ENCODE data around the gene PSORS1C2.
"Not testable (repeated sequence)": the region's sequence is repeated elsewhere in the genome, so short reads cannot be mapped to it uniquely, and the experiment has no call there.

Gene PSORS1C2

DNA sequence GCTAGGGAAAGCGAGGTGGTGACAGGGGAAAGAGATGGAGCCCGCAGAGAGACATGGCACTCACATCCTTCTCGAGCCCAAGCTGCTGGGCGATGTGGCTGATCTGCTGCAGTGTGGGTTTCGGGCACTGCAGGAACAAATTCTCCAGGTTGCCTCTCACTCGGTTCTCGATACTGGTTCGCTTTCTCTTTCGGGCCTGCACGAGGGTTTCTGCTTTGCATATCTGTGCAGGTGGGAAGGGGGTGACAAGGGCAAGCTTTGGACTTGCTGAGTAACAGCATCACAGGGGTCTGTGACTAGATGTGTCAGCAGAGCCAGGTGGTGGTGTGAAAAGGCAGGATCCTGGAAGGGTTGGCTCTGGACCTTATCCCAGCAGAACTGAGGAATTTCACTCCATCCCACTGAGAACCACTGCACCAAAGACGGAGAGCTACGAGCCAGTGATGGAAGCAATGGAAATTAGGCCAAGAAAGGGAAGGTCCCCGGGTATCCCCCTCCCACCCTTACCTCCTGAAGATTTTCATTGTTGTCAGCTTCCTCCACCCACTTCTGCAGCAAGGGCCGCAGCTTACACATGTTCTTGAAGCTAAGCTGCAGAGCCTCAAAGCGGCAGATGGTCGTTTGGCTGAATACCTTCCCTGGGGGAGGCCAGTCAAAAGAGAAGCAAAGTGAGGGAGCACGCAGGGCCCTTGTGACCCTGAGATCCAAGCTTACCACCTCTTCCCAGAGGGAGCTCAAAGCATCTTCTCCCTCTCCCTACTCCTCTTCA, 26.4 kb upstream of the PSORS1C2 start:
- DNase-seq, result not testable (repeated sequence)

DNA sequence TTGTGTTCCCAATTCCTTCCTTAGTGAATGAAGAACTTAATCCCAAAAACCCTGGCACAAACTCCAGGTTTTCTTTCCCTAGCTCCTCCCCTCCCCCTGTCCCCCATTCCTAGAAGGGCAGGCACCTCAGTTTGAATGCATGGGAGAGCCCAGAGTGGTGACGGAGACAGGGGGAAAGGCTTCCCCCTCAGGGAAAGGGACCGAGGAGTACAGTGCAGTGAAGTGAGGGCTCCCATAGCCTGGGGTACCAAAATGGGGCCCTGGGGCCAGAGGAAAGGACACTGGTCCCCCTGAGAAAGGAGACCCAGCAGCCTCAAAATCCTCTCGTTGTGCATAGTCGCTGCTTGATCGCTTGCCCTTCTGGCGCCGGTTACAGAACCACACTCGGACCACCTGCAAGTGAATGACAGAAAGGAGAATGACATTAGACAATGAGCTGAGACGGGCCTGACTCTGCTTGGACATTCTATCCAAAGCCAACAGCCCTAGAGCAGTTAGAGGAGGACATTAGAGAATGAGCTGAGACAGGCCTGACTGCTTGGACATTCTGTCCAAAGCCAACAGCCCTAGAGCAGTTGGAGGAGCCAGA, 25.7 kb upstream of the PSORS1C2 start:
- DNase-seq, result not testable (repeated sequence)

- no peak for DNase-seq
Observed at GRCh38 chr6:31163922-31164321, 25.1 kb upstream of the PSORS1C2 start.

DNA sequence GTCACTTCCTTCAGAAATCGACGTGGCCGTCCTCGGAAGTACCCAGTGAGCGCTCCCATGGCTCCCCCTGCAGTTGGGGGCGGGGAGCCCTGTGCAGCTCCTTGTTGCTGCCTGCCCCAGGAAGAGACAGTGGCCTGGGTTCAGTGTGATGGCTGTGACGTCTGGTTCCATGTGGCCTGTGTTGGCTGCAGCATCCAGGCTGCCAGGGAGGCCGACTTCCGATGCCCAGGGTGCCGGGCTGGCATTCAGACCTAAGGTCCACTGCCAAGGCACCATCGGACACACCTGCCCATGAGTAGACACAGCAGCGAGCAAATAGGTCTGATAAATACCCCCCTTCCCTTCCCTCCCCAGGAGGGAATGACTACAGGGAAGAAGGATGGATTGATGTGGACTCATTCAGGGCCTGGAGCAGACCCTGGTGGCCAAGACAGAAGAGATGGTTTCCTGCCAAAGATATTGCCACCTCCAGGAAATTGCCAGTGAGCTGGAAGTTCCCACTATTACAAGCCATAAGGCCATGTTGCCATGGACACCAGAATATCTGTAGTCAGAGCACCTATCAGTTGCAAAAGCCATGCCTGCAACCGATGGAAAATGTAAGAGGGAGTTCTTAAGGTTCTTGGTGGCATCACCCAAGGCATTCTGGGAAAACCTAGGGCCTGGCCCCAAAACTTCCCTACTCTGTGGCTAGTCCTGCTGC, 23.7 kb upstream of the PSORS1C2 start:
- no peak for DNase-seq

GRCh38 chr6:31161216-31162126, 22.6 kb upstream of the PSORS1C2 start:
- DNase-seq, result no peak

DNA sequence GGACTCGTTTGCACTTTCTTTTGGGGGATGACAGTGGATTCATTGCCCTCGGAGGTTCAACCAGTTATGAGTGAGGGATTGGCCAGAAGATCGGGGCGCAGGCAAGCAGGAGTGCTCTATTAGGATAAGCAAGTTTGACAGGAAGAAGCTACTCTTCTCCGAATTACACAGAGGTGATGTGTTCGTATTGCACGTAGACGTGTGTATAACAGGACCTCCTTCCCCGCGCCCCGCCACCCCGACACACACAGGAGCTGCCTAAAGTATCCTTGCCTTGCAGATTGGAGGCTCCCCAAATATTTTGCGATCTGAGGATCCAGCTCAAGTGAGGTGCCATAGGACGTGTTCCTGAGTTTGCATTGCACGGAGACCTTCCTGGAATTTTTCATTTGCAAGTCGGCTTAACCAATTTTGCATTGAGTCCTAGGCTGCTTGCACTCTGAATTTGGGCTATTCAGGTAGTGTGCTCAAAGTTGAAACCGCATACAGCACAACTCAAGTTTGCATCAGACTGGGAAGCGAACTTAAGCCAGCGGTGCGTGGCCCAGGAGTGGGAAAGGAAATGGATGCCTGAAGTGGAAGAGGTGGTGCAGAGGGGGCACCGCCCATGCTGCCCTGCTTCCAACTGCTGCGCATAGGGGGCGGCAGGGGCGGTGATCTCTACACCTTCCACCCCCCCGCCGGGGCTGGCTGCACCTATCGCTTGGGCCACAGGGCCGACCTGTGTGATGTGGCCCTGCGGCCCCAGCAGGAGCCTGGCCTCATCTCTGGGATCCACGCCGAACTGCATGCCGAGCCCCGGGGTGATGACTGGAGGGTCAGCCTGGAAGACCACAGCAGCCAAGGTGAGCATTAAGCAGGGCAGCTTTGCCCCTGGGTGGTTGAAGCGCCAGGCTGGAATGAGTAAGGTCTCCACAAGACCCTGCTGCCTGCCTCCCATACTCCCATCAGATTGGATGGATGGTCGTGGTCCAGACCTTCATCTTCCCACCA, 20.3 kb upstream of the PSORS1C2 start:
- DNase-seq, result peak; percentile 17

- peak; percentile 99 for DNase-seq
Observed at GRCh38 chr6:31158140-31158862, 19.4 kb upstream of the PSORS1C2 start, which contains the start of gene TCF19. TCF19 (plus strand) TSS chr6:31158589; CDS start chr6:31159470, 881 bp downstream.

DNA sequence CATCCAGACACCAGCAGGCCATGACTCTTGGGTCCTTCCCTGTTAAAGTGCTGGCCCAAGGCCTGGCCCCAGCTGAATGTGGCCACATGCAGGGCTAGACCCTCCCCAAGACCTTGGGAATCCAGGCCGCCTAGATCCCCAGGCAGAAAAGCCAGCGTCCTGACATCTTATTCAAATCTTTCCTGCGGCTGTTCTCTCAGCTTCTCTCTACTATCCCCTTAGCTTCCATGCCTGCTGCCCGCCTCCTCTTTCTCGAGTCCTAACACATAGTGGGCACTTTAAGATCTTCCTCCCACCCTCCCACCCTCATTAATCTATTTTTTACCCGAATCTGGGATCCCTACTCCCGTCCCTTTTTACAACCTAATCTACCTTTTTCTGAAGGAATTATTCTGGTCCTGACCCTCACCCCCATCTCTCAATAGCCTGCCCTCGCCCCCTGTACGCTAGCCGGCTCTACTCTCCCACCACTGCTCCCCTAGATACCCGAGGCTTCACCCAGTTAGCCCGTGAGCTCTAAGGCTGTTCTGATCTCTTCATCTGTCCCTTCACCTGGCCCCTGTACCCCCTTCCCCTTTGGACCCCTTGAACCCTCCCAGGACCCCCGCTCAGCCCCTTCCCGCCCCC, 18.8 kb upstream of the PSORS1C2 start, which contains the start of gene CCHCR1:
Gene CCHCR1 (minus strand): TSS at position 290 of the 627 bp plus-strand sequence. CDS start 202 bp downstream, at position 88.
- DNase-seq, result no peak

GRCh38 chr6:31156641-31157040, 17.8 kb upstream of the PSORS1C2 start:
- DNase-seq, result no peak

DNA sequence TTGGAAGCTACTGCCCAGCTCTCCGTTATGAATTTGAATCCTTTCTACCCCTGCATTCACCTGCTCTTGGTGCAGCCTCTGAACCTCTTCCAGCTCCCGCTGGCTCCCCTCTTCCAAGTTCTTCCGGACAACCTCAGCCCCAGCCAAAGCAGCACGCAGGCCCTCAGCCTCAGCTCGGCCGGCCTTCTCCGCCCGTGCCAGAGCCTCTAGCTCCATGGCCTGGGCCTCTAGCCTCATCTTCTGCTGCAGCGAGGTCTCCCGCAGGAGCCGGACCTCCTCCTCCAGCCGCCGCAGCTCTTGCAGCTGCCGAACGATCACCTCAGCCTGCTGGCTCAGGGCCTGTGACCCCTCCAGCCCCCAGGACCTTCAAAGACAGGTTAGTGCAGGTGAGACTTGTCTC, 15.6 kb upstream of the PSORS1C2 start:
- DNase-seq, result no peak

DNA sequence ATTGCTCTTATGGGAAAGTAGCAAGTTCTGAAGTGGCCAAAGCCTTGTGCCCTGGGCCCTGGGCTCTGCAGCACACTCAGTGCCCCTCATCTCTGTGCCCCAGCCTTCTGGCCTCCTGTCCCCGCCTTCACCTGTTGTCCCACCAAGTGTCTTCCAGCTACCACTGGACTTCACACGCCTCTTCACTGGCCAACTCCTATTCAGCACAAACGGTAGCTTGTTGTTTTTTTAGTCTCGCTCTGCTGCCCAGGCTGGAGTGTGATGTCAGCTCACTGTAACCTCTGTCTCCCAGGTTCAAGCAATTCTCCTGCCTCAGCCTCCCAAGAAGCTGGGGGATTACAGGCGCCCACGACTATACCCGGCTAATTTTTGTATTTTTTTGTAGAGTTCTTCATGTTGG, 13.9 kb upstream of the PSORS1C2 start:
- DNase-seq, result no peak

GRCh38 chr6:31149827-31150447, 11.1 kb upstream of the PSORS1C2 start:
- no peak for DNase-seq

GRCh38 chr6:31145386-31145785, 6.5 kb upstream of the PSORS1C2 start:
- no peak for DNase-seq

DNA sequence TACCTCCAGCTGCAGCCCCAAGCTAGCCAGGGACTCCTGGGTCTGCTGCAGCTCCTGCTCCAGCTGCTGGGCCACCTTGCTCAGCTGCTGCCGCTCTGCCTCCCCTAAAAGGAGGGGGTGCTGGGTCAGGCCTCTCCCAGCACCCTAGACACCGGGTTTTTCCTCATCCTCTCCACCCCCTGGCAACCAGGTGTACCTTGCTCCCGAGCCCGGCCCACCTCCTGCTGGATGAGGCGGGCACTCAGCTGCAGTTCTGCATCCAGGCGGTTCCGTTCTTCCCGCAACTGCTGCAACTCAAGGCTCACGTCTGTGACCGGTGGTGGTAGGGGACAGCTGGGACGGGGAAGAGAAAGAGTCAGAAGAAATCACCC, 6.1 kb upstream of the PSORS1C2 start:
- DNase-seq, result no peak

DNA sequence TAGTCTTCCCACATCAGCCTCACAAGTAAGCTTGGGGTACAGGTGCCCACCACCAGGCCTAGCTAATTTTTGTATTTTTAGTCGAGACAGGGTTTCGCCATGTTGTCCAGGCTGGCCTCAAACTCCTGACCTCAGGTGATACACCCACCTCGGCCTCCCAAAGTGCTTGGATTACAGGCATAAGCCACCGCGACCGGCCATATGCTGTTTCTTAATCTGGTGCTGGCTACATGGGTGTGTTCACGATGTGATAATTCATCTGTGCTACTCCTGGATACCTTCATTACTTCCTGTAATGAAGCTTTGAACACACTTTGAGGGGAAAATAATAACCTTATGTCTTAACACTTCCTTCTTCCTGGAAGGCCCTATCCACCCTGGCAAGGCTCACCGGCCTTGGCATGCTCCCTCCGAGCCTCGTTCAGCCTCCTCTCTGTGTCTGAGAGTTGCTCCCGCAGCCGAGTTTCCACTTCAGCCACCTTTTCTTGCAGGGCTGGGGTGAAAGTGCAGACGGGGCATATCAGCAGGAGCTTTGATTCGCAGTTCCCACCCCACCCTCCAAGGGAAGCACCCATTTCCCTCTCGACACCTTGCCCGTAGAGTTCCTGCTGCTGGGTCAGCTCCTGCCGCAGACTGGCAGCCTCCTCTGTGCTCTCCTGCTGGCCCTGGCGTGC, 5.6 kb upstream of the PSORS1C2 start:
- DNase-seq, result no peak

DNA sequence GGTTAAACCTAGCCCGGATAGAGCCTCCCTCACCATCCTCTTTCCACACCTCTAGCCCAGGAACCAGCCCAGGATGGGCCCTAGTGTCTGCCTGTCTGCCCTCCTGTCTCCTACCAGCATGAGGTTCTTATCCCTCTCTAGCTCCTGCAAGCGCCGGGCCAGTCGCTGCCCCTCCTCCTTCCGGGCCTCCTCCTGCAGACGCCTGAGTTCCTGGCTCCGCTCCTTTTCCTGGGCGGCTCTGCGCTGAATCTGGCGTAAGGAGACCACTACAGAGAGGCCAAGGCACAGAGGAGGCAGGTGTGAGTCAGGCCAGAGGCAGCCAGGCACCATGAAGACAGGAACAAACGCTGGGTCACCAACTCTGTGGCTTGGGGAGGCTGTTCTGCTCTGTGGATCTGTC, 4.3 kb upstream of the PSORS1C2 start:
- DNase-seq, result no peak

DNA sequence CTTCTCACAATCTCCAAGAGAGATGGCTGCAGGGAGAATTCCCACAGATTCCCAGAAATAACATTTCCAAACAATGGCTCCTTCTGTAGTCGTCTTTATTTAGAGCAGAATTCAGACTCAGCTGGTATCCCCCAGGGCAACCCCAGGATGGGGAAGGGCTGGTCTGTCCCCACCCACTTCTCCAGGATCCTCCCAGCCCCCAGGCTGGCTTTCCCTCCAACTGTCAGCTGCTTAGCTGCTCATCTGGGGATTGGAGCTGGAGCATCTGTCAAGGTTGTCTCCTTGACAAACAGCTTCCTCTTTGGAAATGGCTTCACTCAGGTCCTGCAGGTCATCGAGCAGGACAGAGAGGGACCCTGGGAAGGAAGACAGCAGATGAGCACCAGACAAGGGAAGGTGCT, 3.5 kb upstream of the PSORS1C2 start:
- DNase-seq, result no peak

DNA sequence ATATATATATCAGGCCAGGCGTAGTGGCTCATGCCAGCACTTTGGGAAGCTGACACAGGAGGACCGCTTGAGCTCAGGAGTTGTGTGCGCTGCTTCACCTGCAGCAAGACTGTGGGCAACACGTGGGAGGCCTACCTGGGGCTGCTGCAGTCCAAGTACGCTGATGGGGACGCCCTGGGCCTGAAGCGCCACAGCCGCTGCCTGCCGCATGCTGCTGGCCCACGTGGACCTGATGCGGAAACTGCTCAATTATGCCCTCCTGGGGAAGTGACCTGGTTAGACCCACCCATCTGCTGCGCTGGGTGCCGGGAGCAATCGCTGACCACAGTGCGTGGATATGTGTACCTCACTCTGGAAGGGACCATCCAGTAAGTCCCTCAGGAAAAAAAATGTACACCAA, 1.8 kb upstream of the PSORS1C2 start:
- no peak for DNase-seq

DNA sequence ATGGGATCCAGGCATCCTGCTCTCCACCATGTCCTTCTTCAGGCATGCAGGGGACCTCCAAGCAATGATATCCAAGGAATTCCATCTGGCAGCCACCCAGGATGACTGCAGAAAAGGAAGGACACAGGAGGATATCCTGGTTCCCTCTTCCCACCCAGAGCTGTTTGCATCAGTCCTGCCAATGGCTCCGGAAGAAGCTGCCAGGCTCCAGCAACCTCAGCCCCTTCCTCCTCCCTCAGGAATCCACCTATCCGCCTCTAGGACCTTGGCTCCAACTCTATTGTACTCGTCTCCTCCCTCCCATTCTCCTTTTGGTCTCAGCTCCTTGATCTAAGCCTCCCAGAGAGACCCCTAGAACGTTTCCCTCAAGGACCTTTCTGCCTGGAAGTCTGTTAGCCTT, 733 bp upstream of the PSORS1C2 start:
- no peak for DNase-seq
